A549 (cell line): ENCODE measurements around the gene LYPD6B. TPM values are rescaled to one million over a fixed set of nuclear protein-coding genes. Genes with fewer than 3 reads are reported as not detected.

Source experiments
- ATAC-seq, 2 experiments: fragments of 200-7000 bp in 1 of 2; fragments of >200 bp in 1 of 2; cut with Nextera tagmentation in 1 of 2; cut with Tn5 transposase in 1 of 2; 3 replicates each; pipeline versions ENCODE4 v1.8.0 to v1.9.1; 2018 to 2020; ENCODE audit warnings: mild to moderate bottlenecking in 1 of 2, moderate library complexity in 1 of 2
- CTCF ChIA-PET: fragments of 300-600 bp; sonication (Branson Sonifier 250); formaldehyde crosslinking; extraction: SDS; loops from one replicate; lab custom pipeline; 2021; ENCODE audit warnings: antibody characterized with exemption, inconsistent platforms; lab: Yijun Ruan, JAX
- POLR2A ChIA-PET: fragments of 350-600 bp; formaldehyde crosslinking; extraction: SDS; loops from one replicate; lab custom pipeline; 2021; ENCODE audit warnings: antibody characterized with exemption, inconsistent platforms; lab: Yijun Ruan, JAX
- DNase-seq, 2 experiments: peaks; one replicate each; pipeline versions ENCODE4 v3.0.0 to v3.0.0-alpha.2; 2011 to 2016; ENCODE audit warnings: low read depth in 1 of 2, low spot score in 1 of 2
- FAIRE-seq: peaks from 2 replicates; lab custom pipeline; 2011; peaks lifted over from hg19 to GRCh38; lab: Jason Lieb, UNC
- H3K27ac ChIP-seq, 2 experiments: fragments of >200 bp; sonication (Bioruptor Twin); formaldehyde crosslinking; 3 replicates each; pipeline ENCODE4 v1.5.1; 2016 to 2017
- H3K4me1 ChIP-seq: fragments of >200 bp; sonication (Bioruptor Twin); formaldehyde crosslinking; 3 replicates; pipeline ENCODE4 v1.6.1; 2016
- H3K4me2 ChIP-seq: fragments of >200 bp; sonication (Bioruptor Twin); formaldehyde crosslinking; 3 replicates; pipeline ENCODE4 v1.6.1; 2016
- H3K4me3 ChIP-seq: fragments of >200 bp; sonication (Bioruptor Twin); formaldehyde crosslinking; 3 replicates; pipeline ENCODE4 v1.5.1; 2016
- H3K9me3 ChIP-seq: fragments of >200 bp; sonication (Bioruptor Twin); formaldehyde crosslinking; 3 replicates; pipeline ENCODE4 v1.6.1; 2016
- ATOH8 ChIP-seq: fragments of 250-450 bp; sonication (Bioruptor Pico); IDR thresholded peaks from 2 replicates; pipeline ENCODE4 v1.5.0; 2020; ENCODE audit warnings: low read depth, mild to moderate bottlenecking, moderate library complexity
- CTCF ChIP-seq: fragments of >200 bp; sonication (Bioruptor Twin); formaldehyde crosslinking; IDR thresholded peaks from 3 replicates; pipeline ENCODE4 v1.5.1; 2016
- E2F6 ChIP-seq: IDR thresholded peaks from 2 replicates; pipeline ENCODE4 v1.6.1; 2012; ENCODE audit warnings: low read depth, borderline replicate concordance
- EHMT2 ChIP-seq: fragments of 200-600 bp; sonication (generic); IDR thresholded peaks from 2 replicates; pipeline ENCODE4 v1.6.1; 2016; ENCODE audit warnings: antibody characterized with exemption, low read depth, mild to moderate bottlenecking, moderate library complexity
- ELK1 ChIP-seq: fragments of 150-350 bp; IDR thresholded peaks from 2 replicates; pipeline ENCODE4 v1.6.1; 2014; ENCODE audit warnings: low read depth, mild to moderate bottlenecking, low read length
- FOSL2 ChIP-seq, 2 experiments: fragments of 450-650 bp in 1 of 2; fragments of >200 bp in 1 of 2; sonication (Bioruptor Twin) in 1 of 2; formaldehyde crosslinking; IDR thresholded peaks; 2 replicates each; pipeline versions ENCODE4 v1.5.0 to v1.6.1; 2016 to 2020; ENCODE audit warnings: mild to moderate bottlenecking in 1 of 2, moderate library complexity in 1 of 2
- HES2 ChIP-seq: fragments of >200 bp; sonication (Bioruptor Twin); formaldehyde crosslinking; IDR thresholded peaks from 2 replicates; pipeline ENCODE4 v1.6.1; 2016
- HEYL ChIP-seq: fragments of 250-450 bp; sonication (Bioruptor Pico); IDR thresholded peaks from 2 replicates; pipeline ENCODE4 v1.8.0; 2021; ENCODE audit warnings: mild to moderate bottlenecking, moderate library complexity
- HMGXB4 ChIP-seq: fragments of 250-450 bp; sonication (Bioruptor Pico); IDR thresholded peaks from 2 replicates; pipeline ENCODE4 v1.5.0; 2021; ENCODE audit warnings: mild to moderate bottlenecking, moderate library complexity, borderline replicate concordance
- JUN ChIP-seq, 2 experiments: fragments of >200 bp; sonication (Bioruptor Twin); formaldehyde crosslinking; IDR thresholded peaks; 2 replicates in 1 of 2; 3 replicates in 1 of 2; pipeline ENCODE4 v1.6.1; 2016 to 2017
- KDM1A ChIP-seq: fragments of 200-600 bp; sonication (generic); IDR thresholded peaks from 2 replicates; pipeline ENCODE4 v1.6.1; 2016; ENCODE audit warnings: low read depth, mild to moderate bottlenecking
- KDM5A ChIP-seq: fragments of 200-600 bp; sonication (generic); IDR thresholded peaks from 2 replicates; pipeline ENCODE4 v1.6.1; 2016; ENCODE audit warnings: antibody characterized with exemption, mild to moderate bottlenecking
- MAFK ChIP-seq: fragments of 450-650 bp; IDR thresholded peaks from 2 replicates; pipeline ENCODE4 v1.6.1; 2014; ENCODE audit not compliant: partially characterized antibody
- MYC ChIP-seq: IDR thresholded peaks from 2 replicates; pipeline ENCODE4 v1.6.1; 2012; ENCODE audit warnings: mild to moderate bottlenecking, inconsistent platforms, low read length, improper control_type of control experiment, borderline replicate concordance
- NR3C1 ChIP-seq: fragments of >200 bp; sonication (Bioruptor Twin); formaldehyde crosslinking; IDR thresholded peaks from 3 replicates; pipeline ENCODE4 v1.6.1; 2017
- POLR2AphosphoS2 ChIP-seq: conservative IDR thresholded peaks from 2 replicates; pipeline ENCODE4 v1.6.1; 2012; ENCODE audit warnings: low read length, improper control_type of control experiment, inconsistent platforms
- RAD21 ChIP-seq, 2 experiments: fragments of >200 bp in 1 of 2; sonication (Bioruptor Twin) in 1 of 2; formaldehyde crosslinking in 1 of 2; IDR thresholded peaks in 1 of 2; conservative IDR thresholded peaks in 1 of 2; 2 replicates in 1 of 2; 3 replicates in 1 of 2; pipeline ENCODE4 v1.6.1; 2012 to 2018; ENCODE audit warnings: inconsistent platforms in 1 of 2
- REST ChIP-seq: fragments of 200-600 bp; sonication (generic); IDR thresholded peaks from 2 replicates; pipeline ENCODE4 v1.6.1; 2016; ENCODE audit warnings: antibody characterized with exemption, mild to moderate bottlenecking, moderate library complexity
- TFCP2L1 ChIP-seq: fragments of 250-450 bp; sonication (Bioruptor Pico); IDR thresholded peaks from 2 replicates; pipeline ENCODE4 v1.5.0; 2021; ENCODE audit warnings: mild to moderate bottlenecking
- TP53 ChIP-seq: fragments of 250-450 bp; sonication (Bioruptor Pico); IDR thresholded peaks from 2 replicates; pipeline ENCODE4 v1.5.0; 2021; ENCODE audit warnings: mild to moderate bottlenecking, moderate library complexity
- ZSCAN20 ChIP-seq: fragments of 250-450 bp; sonication (Bioruptor Pico); IDR thresholded peaks from 2 replicates; pipeline ENCODE4 v1.8.0; 2022; ENCODE audit warnings: mild to moderate bottlenecking, moderate library complexity
- WGBS: methylation state at CpG from one replicate; pipeline ENCODE4 v1.1.6; 2017; ENCODE audit errors: missing lambda C conversion rate; 5-methylcytosine and 5-hydroxymethylcytosine counted together
- polyA plus RNA-seq, 4 experiments: library from polyadenylated mRNA; depleted of rRNA in 3 of 4; stranded (reverse); fragments of >200 nt; fragmentation: RNase III in 1 of 4; extraction: RNeasy Plus Mini Kit Qiagen cat#74134 plus additional on column Dnase treatment in 1 of 4; gene quantifications; 2 replicates in 3 of 4; 3 replicates in 1 of 4; pipeline ENCODE4 v1.2.3, GENCODE V29; 2011 to 2017

The LYPD6B gene
- polyA plus RNA-seq, 2 of the 4 experiments (the other 2 are of a cell fraction) = not detected

GRCh38 chr2:149160195-149160594 is 121.7 kb downstream of the LYPD6B start (continued):
- TF ChIP-seq ATOH8 = no peak

GRCh38 chr2:149160701-149161217 is 122.3 kb downstream of the LYPD6B start:
- H3K4me2 ChIP-seq = no peak overlapping the region
- TF ChIP-seq TFCP2L1 (CRISPR knock-in tag) (no peak), ELK1 (no peak), HEYL (CRISPR knock-in tag) (no peak), TP53 (CRISPR knock-in tag) (no peak), MAFK (no peak), CTCF (no peak), MYC (no peak), EHMT2 (no peak), ZSCAN20 (CRISPR knock-in tag) (no peak), POLR2AphosphoS2 (no peak), HES2 (no peak), KDM1A (no peak), KDM5A (no peak), REST (no peak), FOSL2 (IDR thresholded peaks at IDR 0.05) (no peak), FOSL2 (CRISPR knock-in tag; IDR thresholded peaks at IDR 0.05) (no peak), E2F6 (no peak), HMGXB4 (CRISPR knock-in tag) (no peak), NR3C1 (no peak), JUN (IDR thresholded peaks at IDR 0.05) (no peak), RAD21 (conservative IDR thresholded peaks at IDR 0.05 in 1 of 2, IDR thresholded peaks at IDR 0.05 in 1 of 2) (no peak)
- H3K4me1 ChIP-seq = no peaks in the 10 kb centered on the region
- H3K4me3 ChIP-seq = no peak overlapping the region
- ChIA-PET CTCF (no interaction called here), POLR2A (no interaction called here)
- ATAC-seq = no peak
- H3K9me3 ChIP-seq = no peaks in the 10 kb centered on the region
- DNase-seq = no peak
- no peak for FAIRE-seq
- 11% methylated on average over 8 of the region's 8 CpGs for WGBS
- no peak overlapping the region for H3K27ac ChIP-seq
